Inferior parietal cortex (tissue), 1 donor: Measurements from ENCODE around the gene LRP1B.

Source experiments
- DNase-seq: peaks from one replicate; pipeline ENCODE4 v3.0.0-alpha.2; 2016; ENCODE audit errors: extremely low spot score

Gene LRP1B

GRCh38 chr2:142041996-142042395, 88.8 kb downstream of the LRP1B start:
- no peak for DNase-seq

- no peak for DNase-seq
Observed at GRCh38 chr2:142041105-142041504, 89.7 kb downstream of the LRP1B start.

- no peak for DNase-seq
Observed at GRCh38 chr2:142040556-142040955, 90.3 kb downstream of the LRP1B start.

- no peak for DNase-seq
Observed at GRCh38 chr2:142038826-142039225, 92.0 kb downstream of the LRP1B start.

GRCh38 chr2:142037744-142038143, 93.1 kb downstream of the LRP1B start:
- DNase-seq: no peak

GRCh38 chr2:142037066-142037465, 93.8 kb downstream of the LRP1B start:
- DNase-seq: no peak

- no peak for DNase-seq
Observed at GRCh38 chr2:142033393-142033792, 97.4 kb downstream of the LRP1B start.

- no peak for DNase-seq
Observed at GRCh38 chr2:142031656-142032055, 99.2 kb downstream of the LRP1B start.

- no peak for DNase-seq
Observed at GRCh38 chr2:142030735-142031134, 100.1 kb downstream of the LRP1B start.

GRCh38 chr2:142029974-142030373, 100.8 kb downstream of the LRP1B start:
- no peak for DNase-seq

- DNase-seq: no peak
Observed at GRCh38 chr2:142025394-142025793, 105.4 kb downstream of the LRP1B start.

GRCh38 chr2:142020368-142020767, 110.4 kb downstream of the LRP1B start:
- DNase-seq: no peak

GRCh38 chr2:142014536-142014935, 116.3 kb downstream of the LRP1B start:
- no peak for DNase-seq

GRCh38 chr2:142012797-142013196, 118.0 kb downstream of the LRP1B start:
- DNase-seq: no peak

GRCh38 chr2:142010477-142011270, 120.1 kb downstream of the LRP1B start:
- no peak for DNase-seq

- DNase-seq: no peak
Observed at GRCh38 chr2:142008135-142008744, 122.6 kb downstream of the LRP1B start.

- no peak for DNase-seq
Observed at GRCh38 chr2:141994066-141994465, 136.8 kb downstream of the LRP1B start.

GRCh38 chr2:141992695-141993094, 138.1 kb downstream of the LRP1B start:
- no peak for DNase-seq

GRCh38 chr2:141968433-141968832, 162.4 kb downstream of the LRP1B start:
- no peak for DNase-seq

- DNase-seq: no peak
Observed at GRCh38 chr2:141967980-141968379, 162.8 kb downstream of the LRP1B start.

- DNase-seq: no peak
Observed at GRCh38 chr2:141967503-141967902, 163.3 kb downstream of the LRP1B start.

GRCh38 chr2:141959941-141960340, 170.9 kb downstream of the LRP1B start:
- no peak for DNase-seq

GRCh38 chr2:141959016-141959415, 171.8 kb downstream of the LRP1B start:
- DNase-seq: no peak
